ENCODE results near the gene GMNC.

DNA sequence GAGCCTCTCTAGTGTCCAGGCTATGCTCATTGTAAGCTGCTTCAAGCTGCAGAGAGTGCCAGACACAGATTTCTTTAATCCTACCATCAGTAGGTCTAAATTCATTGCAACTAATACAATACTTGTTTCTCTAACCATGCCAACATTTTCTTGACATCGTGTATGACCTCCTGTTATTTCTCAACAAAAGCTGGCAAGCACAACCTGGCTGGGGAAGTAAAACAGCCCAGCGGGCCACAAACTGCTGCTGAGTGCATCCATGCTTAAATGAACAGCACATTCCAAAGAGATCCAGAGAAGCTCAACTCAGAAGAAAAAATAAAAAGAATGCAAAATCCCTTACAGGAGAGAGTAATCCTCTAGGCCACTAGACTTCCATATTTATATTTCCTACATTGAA lies 36.5 kb downstream of the GMNC start:
- no peak for TF ChIP-seq POLR2A (IDR thresholded peaks at IDR 0.05)
- TF ChIP-seq, protein P1, sequence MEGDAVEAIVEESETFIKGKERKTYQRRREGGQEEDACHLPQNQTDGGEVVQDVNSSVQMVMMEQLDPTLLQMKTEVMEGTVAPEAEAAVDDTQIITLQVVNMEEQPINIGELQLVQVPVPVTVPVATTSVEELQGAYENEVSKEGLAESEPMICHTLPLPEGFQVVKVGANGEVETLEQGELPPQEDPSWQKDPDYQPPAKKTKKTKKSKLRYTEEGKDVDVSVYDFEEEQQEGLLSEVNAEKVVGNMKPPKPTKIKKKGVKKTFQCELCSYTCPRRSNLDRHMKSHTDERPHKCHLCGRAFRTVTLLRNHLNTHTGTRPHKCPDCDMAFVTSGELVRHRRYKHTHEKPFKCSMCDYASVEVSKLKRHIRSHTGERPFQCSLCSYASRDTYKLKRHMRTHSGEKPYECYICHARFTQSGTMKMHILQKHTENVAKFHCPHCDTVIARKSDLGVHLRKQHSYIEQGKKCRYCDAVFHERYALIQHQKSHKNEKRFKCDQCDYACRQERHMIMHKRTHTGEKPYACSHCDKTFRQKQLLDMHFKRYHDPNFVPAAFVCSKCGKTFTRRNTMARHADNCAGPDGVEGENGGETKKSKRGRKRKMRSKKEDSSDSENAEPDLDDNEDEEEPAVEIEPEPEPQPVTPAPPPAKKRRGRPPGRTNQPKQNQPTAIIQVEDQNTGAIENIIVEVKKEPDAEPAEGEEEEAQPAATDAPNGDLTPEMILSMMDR (IDR thresholded peaks at IDR 0.05) = no peak
- TF ChIP-seq EP300 (IDR thresholded peaks at IDR 0.05) = no peak
